HT1080 (cell line): ENCODE results near the gene NPEPL1. TPM values are rescaled to one million over a fixed set of nuclear protein-coding genes. Genes with fewer than 3 reads are reported as not detected.
"Not testable (repeated sequence)": the region's sequence is repeated elsewhere in the genome, so short reads cannot be mapped to it uniquely, and the experiment has no call there.

Experiments used
- DNase-seq: peaks from one replicate; pipeline ENCODE4 v3.0.0-alpha.2; 2015; ENCODE audit warnings: low read depth
- total RNA-seq: library from RNA; depleted of rRNA; stranded (reverse); fragments of >200 nt; shearing (Covaris generic); gene quantifications from 2 replicates; pipeline ENCODE4 v1.2.3, GENCODE V29; 2014

NPEPL1 gene
- total RNA-seq, 1 experiment from 2014 or later, result 0.40 TPM

DNA sequence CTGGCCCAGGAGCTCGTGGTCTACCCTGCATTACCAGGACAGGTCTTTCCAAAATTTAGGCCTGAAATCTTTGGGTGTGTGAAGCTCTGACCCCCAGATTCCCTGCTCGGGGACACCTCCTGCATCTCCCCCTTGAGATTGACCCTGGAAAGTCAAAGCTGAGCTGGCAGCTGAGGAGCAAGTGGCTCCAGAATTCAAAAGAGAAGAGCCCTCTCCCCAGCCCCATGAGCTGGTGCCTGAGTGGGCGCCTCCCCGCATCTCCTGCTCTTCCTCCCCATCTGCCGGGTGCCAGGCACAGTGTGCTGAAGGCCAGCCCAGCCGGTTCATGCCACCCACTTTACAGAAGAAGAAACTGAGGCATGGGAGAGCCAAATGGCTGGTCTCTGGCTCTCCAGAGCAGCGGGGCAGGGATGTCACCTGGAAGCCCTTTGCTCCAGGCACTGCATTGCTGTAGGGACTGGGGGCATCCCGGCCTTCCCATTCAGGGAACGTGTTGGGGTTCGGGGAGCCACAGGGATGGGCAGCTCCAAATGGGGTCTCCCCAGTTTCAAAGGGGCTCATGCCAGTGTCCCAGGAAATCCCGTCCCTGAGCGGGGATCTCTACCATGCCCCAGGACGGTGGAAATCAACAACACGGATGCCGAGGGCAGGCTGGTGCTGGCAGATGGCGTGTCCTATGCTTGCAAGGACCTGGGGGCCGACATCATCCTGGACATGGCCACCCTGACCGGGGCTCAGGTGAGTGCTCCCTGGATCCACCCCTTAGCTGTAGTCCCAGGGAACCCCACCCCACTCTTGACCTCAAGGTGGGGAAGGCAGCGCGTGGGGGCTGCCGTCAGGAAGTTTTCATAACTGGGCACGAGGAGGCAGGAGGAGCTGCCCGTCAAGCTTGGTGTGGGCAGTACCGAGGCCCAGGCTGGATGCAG lies 20.5 kb downstream of the NPEPL1 start:
- no peak for DNase-seq

DNA sequence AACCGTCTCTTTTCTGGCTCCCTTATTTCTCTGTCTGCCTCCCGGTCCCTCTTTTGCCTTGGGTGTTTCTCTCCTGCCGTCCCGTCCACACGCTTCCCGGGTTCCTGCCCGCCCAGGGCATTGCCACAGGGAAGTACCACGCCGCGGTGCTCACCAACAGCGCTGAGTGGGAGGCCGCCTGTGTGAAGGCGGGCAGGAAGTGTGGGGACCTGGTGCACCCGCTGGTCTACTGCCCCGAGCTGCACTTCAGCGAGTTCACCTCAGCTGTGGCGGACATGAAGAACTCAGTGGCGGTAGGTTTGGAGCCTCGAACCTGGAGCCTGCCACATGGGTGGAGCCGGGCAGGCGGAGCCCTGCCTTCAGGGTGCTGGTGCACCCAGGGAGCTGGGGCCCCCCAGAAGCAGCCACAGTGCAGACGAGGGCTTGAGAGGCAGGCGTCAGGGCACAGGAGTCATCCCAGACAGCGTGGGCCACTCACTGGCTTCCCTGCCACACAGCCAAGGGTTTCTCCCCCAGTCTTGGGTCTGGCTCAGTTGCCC lies 21.3 kb downstream of the NPEPL1 start:
- DNase-seq, result no peak

DNA sequence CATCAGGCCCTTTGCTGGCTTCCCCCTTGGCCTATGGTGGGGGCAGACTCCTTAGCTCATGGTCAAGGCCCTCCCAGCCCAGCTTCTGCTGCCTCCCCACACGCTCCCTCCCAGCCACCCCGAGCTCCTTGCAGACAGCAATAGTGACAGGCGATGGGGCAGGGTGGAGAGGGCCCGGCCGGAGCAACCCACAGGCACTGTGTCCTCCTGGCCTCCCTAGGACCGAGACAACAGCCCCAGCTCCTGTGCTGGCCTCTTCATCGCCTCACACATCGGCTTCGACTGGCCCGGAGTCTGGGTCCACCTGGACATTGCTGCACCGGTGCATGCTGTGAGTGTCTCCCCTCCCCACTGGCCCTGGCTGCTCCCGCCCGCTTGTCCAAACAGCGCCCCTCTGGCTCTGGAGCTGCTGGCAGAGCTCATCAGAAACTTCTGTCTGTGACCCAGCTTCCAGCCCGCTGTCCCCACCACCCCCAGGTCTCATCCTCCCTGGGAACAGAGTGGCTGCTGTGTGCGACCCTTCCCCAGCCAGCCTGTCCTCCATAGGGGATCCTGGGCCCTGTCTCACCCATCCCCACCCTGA lies 21.8 kb downstream of the NPEPL1 start:
- no peak for DNase-seq

DNA sequence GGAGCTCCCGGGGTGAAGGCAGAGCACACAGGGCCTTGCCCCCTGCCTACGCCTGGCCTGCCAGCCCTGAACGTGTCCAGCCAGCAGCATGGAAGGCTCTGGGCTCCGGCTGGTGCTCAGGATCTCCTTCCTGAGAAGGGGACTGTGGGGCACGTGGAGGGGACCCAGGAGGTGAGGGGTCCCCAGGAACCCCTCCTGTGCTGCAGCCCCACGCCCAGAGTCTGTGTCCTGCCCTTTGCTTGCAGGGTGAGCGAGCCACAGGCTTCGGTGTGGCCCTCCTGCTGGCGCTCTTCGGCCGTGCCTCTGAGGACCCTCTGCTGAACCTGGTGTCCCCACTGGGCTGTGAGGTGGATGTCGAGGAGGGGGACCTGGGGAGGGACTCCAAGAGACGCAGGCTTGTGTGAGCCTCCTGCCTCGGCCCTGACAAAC lies 22.3 kb downstream of the NPEPL1 start:
- no peak for DNase-seq

DNA sequence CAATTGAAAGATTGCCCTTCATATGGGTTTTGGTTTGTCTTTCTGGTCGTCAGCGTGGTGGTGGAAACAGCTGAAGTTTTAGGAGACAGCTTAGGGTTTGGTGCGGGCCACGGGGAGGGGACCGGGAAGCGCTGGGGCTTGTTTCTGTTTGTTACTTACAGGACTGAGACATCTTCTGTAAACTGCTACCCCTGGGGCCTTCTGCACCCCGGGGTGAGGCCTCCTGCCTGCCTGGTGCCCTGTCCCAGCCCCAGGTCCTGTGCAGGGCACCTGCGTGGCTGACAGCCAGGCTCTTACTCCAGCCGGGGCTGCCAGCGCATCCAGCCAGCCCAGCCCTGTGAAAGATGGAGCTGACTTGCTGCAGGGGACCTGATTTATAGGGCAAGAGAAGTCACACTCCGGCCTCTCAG lies 22.8 kb downstream of the NPEPL1 start:
- DNase-seq, result no peak

DNA sequence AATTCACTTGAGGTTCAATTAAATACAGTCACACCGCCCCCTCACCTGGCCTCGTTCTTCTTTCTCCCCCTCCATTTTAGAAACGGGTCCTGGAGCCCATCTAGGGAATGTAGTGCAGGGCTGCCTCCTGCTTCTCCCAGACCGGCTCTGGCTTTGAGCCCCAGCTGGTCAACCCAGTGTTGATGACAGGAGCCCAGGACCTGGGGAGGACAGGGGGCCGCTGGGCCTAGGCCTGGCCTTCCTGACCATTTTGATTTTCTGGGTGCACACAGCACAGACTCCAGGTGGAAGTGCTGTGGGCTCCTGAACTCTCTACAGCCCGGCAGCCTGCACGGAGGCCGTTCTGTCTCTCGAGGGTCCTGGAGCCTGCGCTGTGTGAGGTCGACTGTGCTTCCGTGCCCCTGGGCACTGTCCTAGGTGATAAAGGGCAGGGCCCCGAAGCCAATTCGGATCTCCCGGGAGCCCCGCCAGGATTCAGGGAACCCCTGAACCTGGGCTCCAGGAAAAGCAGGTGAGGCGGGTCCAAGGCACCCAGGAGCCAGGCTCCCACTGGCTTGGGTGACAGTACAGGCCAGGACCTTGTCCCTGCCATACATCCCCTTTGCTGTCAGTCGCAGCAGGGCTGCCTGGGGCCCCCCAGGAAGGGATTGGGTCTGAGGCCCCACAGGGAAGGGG lies 23.3 kb downstream of the NPEPL1 start:
- DNase-seq, result no peak

DNA sequence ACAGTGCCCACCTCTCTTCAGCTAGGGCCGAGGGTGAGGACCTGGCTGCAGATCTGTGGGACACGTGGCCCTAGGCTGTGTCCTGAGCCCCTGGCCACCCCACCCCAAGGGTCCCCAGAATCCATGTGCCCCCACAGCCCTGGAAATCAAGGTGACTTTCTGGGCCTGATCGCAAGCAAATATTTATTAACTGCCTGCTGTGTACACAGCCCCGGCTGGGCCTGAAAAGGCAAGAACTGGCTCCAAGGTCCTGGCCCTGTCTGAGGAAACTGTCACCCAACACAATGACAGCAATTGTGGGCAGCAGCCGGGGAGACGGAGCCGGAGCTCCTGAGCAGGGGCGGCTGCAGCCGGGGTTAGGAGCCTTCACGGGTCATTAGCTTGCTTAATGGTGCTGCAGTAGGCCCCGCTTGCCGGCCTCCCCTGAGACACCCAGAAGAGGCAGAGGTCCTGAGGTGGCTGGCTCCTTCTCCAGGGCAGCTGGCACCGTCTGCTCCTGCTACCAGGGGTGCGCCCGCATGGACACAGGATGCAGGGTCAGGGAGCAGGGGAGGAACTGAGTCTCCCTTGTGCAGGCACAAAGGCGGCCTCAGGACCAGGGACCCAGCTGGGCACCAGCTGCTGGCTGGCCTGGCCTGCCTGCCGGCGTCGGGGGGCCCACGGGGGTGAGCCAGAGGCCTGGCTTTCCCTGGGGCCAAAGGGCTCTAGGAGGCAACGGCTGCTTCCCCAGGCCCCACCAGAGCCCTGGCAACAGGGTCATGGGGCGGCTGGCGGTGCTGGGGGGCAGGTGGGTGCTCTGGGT lies 24.1 kb downstream of the NPEPL1 start:
- no peak for DNase-seq

DNA sequence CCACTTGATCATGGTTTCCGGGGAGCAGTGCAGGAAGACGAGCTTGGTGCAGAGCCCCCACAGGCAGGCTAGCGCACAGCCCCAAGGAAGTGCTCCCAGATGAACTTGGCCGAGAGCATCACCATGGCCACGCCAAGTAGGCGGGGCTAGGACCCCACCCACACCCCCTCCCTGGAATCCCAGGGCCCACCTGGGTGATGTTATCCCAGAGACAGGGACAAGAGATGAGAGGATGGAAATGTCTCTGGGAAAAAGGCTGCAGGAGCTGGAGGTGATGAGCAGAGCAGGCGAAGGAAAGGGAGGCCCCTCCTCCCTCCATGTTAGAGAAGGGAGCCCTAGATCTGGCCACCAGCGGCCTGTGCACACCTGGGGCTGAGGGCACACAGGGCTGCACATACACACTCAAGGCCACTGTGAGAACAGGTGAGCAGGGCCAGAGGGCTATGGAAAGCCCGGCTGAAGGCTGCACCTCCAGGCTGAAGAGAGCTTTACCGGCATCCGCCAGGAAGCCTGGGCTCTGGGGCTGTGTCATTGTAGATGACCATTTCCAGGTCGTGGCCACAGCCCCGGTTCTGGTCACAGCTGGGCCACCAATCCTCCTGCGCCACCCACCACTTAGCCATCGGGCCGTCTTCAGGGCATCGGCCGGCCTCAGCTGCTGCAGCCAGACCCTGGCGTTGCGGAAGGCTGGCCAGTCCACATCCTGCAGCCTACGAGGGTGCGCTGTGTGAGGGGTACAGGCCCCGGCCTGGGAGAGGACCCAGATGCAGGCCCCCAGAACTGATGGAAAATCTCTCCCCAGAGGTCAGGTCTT lies 24.9 kb downstream of the NPEPL1 start:
- DNase-seq, result no peak

DNA sequence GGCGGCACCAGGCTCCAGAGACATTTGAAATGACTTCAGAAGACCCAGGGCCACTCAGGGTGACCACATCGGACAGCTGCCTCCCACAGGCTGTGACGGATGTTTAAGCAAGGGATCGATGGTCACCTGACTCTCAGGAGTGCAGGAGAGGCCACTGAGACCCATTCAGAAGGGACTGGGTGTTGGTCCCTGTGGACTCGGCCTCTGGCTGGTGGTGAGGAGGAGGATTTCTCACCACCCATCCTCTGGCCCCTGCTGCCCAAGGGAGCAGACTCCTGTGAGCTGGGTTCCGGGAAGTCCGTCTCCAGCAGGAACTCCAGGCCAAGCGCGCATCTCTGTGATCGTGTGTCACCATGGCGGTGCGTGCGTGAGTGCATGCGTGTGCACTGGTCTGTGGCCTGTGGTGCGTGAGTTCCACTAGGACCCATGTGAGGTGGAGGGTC lies 25.5 kb downstream of the NPEPL1 start:
- DNase-seq, result no peak

DNA sequence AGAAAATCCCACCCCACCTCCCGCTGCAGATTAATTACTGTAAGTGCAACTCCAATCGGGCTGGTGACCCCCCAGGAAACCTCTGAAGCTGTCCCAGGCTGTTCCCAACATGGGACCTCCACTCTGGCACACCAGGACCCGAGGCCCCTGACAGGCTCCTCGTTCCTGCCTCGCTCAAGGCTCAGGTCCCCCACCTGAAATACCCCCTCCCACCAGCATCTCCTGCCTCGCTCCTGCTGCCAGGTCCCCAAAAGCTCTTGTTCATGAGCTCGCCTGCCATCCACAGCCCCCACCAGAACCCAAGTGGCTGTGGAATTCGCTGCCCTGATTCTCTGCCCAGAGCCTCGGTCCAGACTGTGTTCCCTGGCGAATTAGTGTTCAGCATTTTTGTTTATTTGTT lies 26.1 kb downstream of the NPEPL1 start:
- DNase-seq, result no peak

DNA sequence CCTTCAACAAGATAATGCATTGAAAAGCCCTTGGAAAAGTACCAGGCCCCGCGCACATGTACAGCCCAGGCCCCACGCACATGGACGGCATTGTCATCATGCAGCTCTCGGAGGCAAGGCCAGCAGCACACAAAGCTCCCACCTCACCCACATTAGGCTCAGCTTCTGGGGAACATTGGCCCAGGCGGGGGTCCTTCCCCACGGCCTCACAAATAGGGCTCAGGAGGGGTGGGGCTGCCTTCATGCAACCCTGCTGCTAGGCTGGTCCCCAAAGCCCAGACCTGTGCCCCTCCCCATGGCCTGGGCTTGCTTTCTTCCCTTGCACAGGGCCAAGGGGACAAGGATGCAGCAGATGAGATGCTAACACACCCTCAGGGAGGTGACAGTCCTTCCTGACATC lies 26.7 kb downstream of the NPEPL1 start:
- DNase-seq, result no peak

DNA sequence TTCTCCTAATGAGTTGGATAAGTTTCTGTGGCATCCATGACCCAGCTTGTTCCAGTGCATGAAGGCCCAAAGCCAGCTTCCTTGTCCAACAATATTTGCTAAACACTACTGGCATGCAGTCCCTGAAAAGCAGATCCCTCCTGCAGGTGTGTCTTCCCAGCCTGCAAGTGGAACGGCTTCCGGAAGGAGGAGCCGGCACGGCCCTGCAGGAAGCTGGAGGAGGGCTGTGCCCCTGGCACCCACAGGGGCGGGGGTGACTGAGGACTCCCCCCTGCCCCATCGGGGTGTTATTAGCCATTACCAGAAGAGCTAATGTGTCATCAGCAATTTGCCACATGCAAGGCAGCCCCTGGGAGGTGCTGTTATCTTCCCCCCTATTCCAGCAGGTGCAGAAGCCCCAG lies 27.4 kb downstream of the NPEPL1 start:
- DNase-seq, result no peak

DNA sequence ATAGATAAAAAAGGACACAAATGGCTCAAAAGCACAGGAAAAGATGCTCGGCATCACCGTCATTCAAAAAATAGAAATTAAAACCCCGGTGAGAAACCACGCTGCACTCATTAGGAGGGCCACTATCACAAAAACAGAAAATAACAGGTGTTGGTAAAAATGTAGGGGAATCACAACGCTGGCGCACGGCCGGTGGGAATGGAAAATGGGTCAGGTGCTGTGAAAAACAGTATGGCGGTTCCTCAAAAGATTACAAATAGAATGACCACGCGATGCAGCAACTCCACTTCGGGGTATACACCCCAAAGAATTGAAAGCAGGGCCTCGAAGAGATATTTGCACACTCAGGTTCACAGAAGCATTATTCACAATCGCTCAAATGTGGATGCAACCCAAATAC lies 28.3 kb downstream of the NPEPL1 start:
- DNase-seq, result no peak

DNA sequence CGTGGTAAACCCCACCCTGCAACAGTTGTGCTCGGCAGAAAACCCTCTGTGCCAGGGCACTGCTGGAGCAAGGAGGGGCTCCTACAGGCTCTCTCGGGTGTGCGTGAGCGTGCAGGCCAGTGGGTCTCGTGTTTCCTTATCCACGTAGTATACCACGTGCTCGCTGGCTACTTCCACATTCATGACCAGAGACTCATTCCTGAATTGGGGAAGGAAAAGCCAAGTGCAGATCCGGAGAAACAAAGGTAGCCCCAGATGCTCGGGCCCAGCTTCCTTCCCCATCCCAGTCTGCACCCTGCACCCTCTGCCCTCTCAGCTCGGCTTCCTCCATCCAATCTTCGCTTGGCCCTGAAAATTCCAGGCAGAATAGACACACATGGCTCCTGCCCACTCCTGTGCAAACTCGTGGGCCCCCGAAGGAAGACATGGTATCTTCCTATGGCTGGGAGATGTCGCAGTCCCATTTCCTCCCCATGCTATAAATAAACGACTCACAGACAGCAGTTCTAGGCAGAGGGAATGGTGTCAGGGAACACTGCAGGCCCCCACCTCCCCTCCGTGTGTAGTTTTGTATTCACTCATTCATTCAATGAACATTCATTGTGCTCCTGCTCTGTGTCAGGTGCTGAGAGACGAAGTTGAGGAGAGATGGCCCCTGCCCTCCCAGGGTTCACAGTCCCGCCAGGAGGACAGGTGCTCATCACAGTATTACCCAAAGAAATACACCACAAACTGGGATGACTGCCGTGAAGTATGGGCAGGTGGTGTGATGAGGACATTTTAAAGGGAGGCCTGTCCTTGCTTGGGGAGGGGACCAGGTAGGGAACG lies 29.6 kb downstream of the NPEPL1 start:
- DNase-seq, result no peak

DNA sequence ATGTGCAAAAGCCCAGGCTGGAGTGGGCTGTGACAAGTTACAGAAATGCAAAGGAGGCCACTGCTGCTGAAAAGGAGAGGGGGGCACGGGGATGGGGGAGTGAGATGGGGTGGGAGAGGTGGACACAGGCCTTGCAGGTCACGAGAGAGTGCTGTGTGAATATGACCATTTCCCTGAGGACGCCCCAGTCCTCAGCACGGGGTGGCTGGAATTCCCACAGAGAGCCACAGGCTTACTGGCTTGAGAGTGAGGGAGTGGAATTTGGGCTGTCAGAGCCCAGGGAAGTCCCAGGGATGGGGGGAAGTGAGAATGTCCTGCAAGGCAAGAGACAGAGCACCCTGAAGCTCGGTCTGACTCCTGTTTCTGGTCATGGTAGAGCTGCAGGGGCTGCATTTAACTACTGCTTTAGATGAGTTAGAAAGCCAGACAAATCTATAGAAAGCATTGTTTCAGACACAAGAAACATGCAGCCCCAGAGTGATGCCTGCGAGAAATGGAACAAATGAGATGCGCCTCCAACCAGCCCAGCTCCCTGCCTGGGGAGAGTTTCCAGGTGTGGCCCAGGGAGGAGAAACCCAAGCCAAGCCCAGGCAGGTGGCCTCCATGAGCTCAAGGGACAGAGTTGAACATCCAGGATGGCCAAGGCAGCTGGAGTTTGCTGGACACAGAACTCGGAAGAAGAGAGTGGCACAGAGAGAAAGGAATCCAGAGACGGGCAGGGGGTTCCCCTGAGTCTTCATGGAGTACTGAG lies 30.5 kb downstream of the NPEPL1 start:
- DNase-seq, result no peak

DNA sequence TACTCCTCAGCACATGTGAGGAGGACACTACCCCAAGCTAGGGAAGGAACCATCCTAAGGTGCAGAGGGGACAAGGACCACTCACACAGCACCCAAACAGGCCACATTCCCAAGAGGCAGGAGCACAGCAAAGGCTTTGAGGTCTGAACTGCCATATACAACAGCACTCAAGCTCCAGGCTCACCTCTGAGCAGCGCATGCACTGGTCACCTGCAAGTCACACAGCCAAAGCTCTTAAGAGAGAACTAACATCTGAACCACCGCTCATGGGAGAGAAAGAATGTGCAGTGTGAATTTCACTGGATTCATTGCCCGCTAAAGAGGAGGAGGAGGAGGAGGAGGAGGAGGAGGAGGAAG lies 31.0 kb downstream of the NPEPL1 start:
- no peak for DNase-seq

DNA sequence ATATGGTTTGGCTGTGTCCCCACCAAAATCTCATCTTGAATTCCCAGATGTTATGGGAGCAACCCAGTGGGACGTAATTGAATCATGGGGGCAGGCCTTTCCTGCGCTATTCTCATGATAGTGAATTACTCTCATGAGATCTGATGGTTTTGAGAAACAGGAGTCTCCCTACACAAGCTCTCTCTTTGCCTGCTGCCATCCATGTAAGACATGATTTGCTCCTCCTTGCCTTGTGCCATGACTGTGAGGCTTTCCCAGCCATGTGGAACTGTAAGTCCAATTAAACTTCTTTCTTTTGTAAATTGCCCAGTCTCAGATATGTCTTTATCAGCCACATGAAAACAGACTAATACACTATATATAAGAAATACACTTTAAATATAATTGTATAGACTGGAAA lies 33.6 kb downstream of the NPEPL1 start:
- not testable (repeated sequence) for DNase-seq

DNA sequence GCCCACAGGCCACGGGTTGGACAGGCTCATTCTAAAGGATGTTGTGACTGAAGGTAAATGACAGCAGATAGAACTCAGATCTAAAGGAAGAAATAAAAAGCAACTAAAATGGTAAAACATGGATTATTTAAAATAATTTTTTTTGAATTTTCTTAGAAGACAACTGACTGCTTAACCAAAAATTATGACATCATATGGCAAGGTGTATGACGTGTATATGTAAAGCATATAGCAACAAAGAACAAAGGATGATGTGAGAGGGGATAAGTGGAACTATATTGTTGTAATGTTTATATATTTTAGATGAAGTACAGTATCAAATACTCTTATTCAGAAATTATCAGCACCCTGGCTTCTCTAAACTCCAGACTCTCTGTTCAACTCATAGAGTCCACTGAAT lies 38.6 kb downstream of the NPEPL1 start:
- no peak for DNase-seq

DNA sequence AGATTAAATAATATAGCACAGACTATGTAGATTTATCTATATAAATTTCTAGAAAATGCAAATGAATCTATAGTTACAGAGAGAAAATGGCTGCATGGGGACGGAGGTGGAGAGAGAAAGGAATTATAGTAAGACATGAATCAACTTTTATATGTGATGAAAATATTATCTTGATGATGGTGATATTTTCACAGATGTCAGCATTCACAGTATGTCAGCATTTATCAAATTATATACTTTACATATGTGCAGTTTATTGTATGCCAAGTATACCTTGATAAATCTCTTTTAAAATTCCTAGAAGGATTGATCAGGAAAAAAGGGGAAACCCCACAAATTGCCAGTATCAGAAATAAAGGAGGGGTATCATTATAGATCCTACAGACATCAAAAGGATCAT lies 44.6 kb downstream of the NPEPL1 start:
- no peak for DNase-seq
